Measurements from ENCODE around the gene ASGR2.
A peak's percentile ranks its signal among the peaks of the same experiment; 100 is the strongest.

The ASGR2 gene

DNA sequence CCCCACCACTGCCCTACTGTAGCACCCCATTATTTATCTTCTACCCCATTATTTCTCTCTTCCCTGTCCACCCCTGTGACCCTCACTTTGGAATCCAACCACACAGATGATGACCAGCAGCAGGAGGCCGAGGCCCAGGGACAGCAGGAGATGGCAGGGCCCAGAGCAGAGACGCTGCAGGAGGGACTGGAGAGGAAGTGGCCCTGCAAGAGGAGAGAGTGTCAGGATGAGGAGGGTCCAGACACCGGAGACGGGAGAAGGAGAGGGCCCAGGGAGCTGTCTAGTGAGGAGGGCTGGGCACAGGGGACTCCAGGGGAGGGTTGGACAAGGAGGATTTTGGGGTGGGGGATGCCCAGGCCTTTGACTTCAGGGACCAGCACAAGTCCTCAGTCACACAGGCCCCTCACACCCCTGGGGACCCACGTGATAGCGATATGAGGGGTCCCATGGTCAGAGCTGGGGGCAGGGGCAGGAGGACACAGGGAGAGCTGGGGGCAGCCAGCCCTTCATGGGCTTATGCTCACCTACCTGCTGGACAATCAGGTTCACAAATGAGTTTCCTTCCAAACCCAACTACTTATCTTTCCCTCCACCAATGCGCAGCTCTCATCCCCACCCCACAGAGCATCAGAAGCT is 36.6 kb downstream of the ASGR2 start:
- Mint-ChIP-seq H3K27ac (no peak overlapping the region), H3K9me3 (peaks cover 6% of the 10 kb centered on the region), H3K4me3 (no peak overlapping the region), H3K27me3 (ENCODE audit: low read depth) (peaks cover 10% of the 10 kb centered on the region), H3K36me3 (ENCODE audit: low read depth) (no peaks in the 10 kb centered on the region), H3K4me1 (ENCODE audit: low read depth) (peaks cover 12% of the 10 kb centered on the region)
- DNase-seq (ENCODE audit: low spot score): no peak

DNA sequence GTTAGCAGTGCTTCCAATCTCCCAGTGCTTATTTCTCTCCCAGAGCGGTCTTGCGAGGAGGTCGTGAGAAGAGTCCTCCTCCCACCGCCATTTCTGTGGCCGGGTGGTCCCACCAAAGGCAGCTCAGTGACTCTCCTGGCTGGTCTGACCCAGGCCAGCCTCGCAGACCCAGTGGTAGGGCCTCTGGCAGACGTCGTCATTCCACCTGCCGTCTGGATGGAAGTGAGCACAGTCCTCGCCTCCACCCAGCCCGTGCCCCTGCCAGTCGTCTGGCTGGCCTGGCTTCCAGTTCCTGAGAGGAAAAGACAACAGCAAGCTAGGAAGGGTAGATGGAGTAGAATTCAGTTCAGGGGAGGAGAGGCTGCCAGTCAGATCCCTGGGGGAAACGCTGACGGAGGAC is 39.7 kb downstream of the ASGR2 start:
- H3K27me3 Mint-ChIP-seq (ENCODE audit: low read depth): peaks cover 4% of the 10 kb centered on the region
- H3K4me3 Mint-ChIP-seq: no peak overlapping the region
- no peak overlapping the region for H3K27ac Mint-ChIP-seq
- DNase-seq (ENCODE audit: low spot score): no peak
- no peaks in the 10 kb centered on the region for H3K9me3 Mint-ChIP-seq
- H3K4me1 Mint-ChIP-seq (ENCODE audit: low read depth): no peaks in the 10 kb centered on the region
- H3K36me3 Mint-ChIP-seq (ENCODE audit: low read depth): no peaks in the 10 kb centered on the region

- H3K36me3 Mint-ChIP-seq (ENCODE audit: low read depth): no peaks in the 10 kb centered on the region
- no peaks in the 10 kb centered on the region for H3K4me1 Mint-ChIP-seq (ENCODE audit: low read depth)
- peaks cover 4% of the 10 kb centered on the region for H3K27me3 Mint-ChIP-seq (ENCODE audit: low read depth)
- no peak overlapping the region for H3K4me3 Mint-ChIP-seq
- H3K9me3 Mint-ChIP-seq: peaks cover 10% of the 10 kb centered on the region
- no peak for DNase-seq (ENCODE audit: low spot score)
- no peak overlapping the region for H3K27ac Mint-ChIP-seq
Measured at GRCh38 chr17:7072406-7072805, 42.2 kb downstream of the ASGR2 start.

DNA sequence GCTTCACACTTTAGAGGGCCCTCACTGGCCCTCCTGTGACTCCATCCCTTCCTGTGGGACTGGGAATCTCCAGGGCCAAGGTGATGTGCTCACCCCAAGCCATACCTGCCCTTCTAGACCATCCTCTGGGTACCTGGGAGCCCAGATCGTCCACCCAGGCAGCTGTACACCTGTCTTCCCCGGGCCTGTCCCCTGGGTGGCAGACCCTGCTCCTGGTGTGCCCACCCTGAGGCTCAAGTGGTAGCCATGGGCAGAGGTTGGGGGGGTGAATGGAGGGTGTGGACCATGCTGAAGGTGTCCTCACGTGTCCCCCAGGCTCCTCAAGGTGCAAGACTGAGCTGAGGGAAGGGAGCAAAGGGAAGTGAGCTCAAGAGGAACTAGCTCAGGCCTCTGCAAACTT is 43.9 kb downstream of the ASGR2 start:
- Mint-ChIP-seq H3K9me3 (peaks cover 10% of the 10 kb centered on the region), H3K4me3 (no peak overlapping the region), H3K27ac (no peak overlapping the region), H3K27me3 (ENCODE audit: low read depth) (peaks cover 4% of the 10 kb centered on the region), H3K36me3 (ENCODE audit: low read depth) (no peaks in the 10 kb centered on the region), H3K4me1 (ENCODE audit: low read depth) (no peaks in the 10 kb centered on the region)
- DNase-seq (ENCODE audit: low spot score): no peak

DNA sequence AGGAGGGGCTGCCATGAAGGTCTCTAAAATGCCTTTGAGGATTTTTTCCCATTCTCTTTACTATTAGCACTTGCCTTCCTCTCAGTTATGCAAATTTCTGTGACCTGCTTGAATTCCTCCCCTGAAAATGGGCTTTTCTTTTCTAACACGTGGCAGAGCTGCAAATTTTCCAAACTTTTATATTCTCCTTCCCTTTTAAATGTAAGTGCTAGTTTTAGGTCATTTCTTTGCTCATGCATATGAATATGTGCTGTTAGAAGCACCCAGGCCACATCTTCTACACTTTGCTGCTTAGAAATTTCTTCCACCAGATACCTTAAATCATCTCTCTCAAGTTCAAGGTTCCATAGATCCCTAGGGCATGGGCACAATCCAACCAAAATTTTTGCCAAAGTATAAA is 46.4 kb downstream of the ASGR2 start:
- H3K4me3 Mint-ChIP-seq: no peak overlapping the region
- H3K36me3 Mint-ChIP-seq (ENCODE audit: low read depth): no peaks in the 10 kb centered on the region
- H3K4me1 Mint-ChIP-seq (ENCODE audit: low read depth): no peaks in the 10 kb centered on the region
- H3K9me3 Mint-ChIP-seq: peaks cover 10% of the 10 kb centered on the region
- no peak for DNase-seq (ENCODE audit: low spot score)
- H3K27me3 Mint-ChIP-seq (ENCODE audit: low read depth): peaks cover 7% of the 10 kb centered on the region
- no peak overlapping the region for H3K27ac Mint-ChIP-seq

GRCh38 chr17:7067198-7067597 is 47.4 kb downstream of the ASGR2 start:
- Mint-ChIP-seq H3K4me1 (ENCODE audit: low read depth) (no peaks in the 10 kb centered on the region), H3K9me3 (peaks cover 10% of the 10 kb centered on the region), H3K27ac (no peak overlapping the region), H3K4me3 (no peak overlapping the region), H3K27me3 (ENCODE audit: low read depth) (peaks cover 7% of the 10 kb centered on the region), H3K36me3 (ENCODE audit: low read depth) (no peaks in the 10 kb centered on the region)
- no peak for DNase-seq (ENCODE audit: low spot score)

DNA sequence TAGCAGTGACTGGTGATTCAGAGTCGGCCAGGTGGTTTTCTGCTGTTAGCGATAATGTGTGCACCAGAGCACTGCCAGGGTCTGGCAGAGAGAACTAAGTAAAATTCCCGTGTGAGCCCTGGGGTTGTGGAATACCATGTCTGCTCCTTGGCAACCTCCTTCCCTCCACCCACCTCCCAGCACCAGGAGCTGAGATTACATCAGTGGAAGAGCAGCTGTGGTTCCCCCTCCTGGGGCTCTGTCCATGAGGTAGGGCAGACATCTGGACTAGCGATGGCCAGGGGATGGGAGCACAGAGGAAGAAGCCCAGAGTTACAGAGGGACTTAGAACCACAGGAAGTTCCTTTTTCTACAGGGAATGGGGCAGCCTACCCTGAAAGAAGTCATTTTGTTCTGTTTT is 50.4 kb downstream of the ASGR2 start:
- Mint-ChIP-seq H3K4me3 (no peak overlapping the region), H3K4me1 (ENCODE audit: low read depth) (peaks cover 2% of the 10 kb centered on the region), H3K9me3 (peaks cover 10% of the 10 kb centered on the region), H3K36me3 (ENCODE audit: low read depth) (no peaks in the 10 kb centered on the region), H3K27ac (no peak overlapping the region), H3K27me3 (ENCODE audit: low read depth) (peaks cover 3% of the 10 kb centered on the region)
- DNase-seq (ENCODE audit: low spot score): no peak

- DNase-seq (ENCODE audit: low spot score): no peak
- H3K27ac Mint-ChIP-seq: no peak overlapping the region
- peaks cover 3% of the 10 kb centered on the region for H3K27me3 Mint-ChIP-seq (ENCODE audit: low read depth)
- no peaks in the 10 kb centered on the region for H3K36me3 Mint-ChIP-seq (ENCODE audit: low read depth)
- H3K4me3 Mint-ChIP-seq: no peak overlapping the region
- peaks cover 2% of the 10 kb centered on the region for H3K4me1 Mint-ChIP-seq (ENCODE audit: low read depth)
- peaks cover 5% of the 10 kb centered on the region for H3K9me3 Mint-ChIP-seq
Measured at GRCh38 chr17:7063518-7064094, 51.0 kb downstream of the ASGR2 start.

DNA sequence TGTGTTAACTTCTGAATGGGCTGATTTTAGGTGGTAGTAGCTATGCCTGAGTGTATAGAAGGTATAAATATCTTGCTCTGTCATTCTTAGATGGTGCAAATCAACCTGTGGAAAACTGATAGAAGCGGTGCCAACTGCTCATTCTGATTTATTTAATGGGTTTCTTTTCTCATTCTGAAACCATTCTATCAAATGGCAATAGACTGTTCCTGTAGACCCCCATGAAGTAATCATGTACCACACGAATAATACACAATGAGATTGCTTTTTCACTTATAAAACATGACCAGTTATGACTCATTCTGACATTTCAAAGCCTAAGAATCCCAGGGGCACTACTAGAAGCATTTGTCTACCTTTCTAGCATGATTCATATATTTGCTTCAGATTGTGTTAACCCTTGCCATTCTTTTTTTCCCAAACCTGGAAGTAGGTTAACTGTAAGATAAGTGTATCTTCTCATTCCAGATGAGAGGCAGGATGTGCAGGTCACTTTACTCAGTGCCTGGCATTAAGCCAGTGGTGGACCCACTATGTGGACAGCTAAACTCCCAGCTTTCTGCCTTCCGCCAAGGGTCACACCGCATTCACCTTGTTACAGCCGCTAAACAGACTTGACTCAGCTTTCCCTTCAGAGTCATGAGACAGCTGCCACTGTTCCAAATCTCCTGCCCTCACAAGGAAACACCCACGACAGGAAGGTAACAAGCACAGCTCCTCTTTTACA is 54.3 kb downstream of the ASGR2 start:
- Mint-ChIP-seq H3K9me3 (no peaks in the 10 kb centered on the region), H3K27ac (no peak overlapping the region), H3K4me3 (no peak overlapping the region), H3K4me1 (ENCODE audit: low read depth) (peaks cover 2% of the 10 kb centered on the region), H3K36me3 (ENCODE audit: low read depth) (no peaks in the 10 kb centered on the region), H3K27me3 (ENCODE audit: low read depth) (peaks cover 3% of the 10 kb centered on the region)
- peak; percentile 46 for DNase-seq (ENCODE audit: low spot score)

DNA sequence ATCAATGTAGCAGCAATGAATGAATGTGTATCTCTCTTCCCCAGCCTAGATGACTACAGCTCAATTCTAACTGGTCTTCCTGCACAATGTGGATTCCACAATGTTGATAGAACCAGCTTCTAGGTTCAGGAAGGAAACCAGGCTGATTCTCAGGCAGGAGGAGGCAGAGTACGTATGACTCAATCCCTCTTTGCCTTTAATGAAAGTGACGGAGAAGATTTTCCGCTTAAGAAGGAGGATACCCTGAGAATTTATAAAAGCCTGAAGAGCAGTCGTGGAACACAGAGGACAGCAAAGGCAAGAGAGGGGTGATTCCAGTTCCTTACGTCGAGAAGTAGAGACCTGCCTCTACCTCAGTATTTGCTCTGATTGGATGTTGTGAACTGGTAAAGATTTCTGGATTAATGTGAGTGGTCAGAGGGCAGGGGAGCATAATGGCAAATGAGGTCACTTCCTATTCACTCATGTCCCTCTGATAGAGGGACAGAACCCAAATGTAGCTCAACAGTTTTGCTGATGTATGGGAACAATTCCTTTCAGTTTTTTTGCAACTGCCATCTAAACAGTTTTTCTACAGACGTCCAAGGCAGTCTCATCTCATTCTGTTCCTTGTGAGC is 55.7 kb downstream of the ASGR2 start:
- H3K4me1 Mint-ChIP-seq (ENCODE audit: low read depth): peaks cover 2% of the 10 kb centered on the region
- no peak overlapping the region for H3K27ac Mint-ChIP-seq
- H3K9me3 Mint-ChIP-seq: no peaks in the 10 kb centered on the region
- H3K4me3 Mint-ChIP-seq: no peak overlapping the region
- DNase-seq (ENCODE audit: low spot score): no peak
- H3K36me3 Mint-ChIP-seq (ENCODE audit: low read depth): no peaks in the 10 kb centered on the region
- peaks cover 3% of the 10 kb centered on the region for H3K27me3 Mint-ChIP-seq (ENCODE audit: low read depth)

DNA sequence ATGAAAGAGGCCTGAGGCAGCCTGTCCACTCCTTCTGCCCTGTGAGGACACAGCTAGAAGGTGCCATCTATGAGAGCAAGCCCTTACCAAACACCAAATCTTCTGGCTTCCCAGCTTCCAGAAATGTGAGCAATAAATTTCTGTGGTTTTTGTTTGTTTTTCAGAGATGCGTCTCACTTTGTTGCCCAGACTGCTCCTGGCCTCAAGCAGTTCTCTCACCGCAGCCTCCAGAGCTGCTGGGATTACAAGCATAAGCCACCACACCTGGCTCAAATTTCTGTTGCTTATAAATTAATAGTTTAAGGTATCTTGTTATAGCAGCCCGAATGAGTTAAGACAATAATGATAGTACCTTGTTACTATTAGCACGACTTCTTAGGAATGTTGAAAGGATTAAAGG is 58.2 kb downstream of the ASGR2 start:
- DNase-seq (ENCODE audit: low spot score): no peak
- Mint-ChIP-seq H3K36me3 (ENCODE audit: low read depth) (no peaks in the 10 kb centered on the region), H3K4me1 (ENCODE audit: low read depth) (peaks cover 3% of the 10 kb centered on the region), H3K27ac (no peak overlapping the region), H3K4me3 (no peak overlapping the region), H3K27me3 (ENCODE audit: low read depth) (no peaks in the 10 kb centered on the region), H3K9me3 (no peaks in the 10 kb centered on the region)

All from T-helper 2 cell treated with Interferon-gamma antibody and Interleukin-4, amounts not matched to agents 5 μg/mL and 100 μg/mL, for 36 hours (primary cell).